H9 (cell line): ENCODE results near the gene PPP5C. TPM values are rescaled to one million over a fixed set of nuclear protein-coding genes. Genes with fewer than 3 reads are reported as not detected.

ENCODE experiments used
- DNase-seq: peaks from one replicate; pipeline ENCODE4 v3.0.0-alpha.2; 2017
- H2AFZ ChIP-seq: one replicate; pipeline ENCODE4 v1.6.1; 2013; ENCODE audit warnings: mild to moderate bottlenecking, low read length, control low read depth, moderate library complexity
- H2AK5ac ChIP-seq: 2 replicates; pipeline ENCODE4 v1.6.1; 2013; ENCODE audit warnings: low read length, control low read depth, mixed read lengths; ENCODE audit not compliant: insufficient read length
- H2BK120ac ChIP-seq: one replicate; pipeline ENCODE4 v1.6.1; 2013; ENCODE audit warnings: low read depth, mild to moderate bottlenecking, low read length, control low read depth, inconsistent platforms; ENCODE audit not compliant: poor library complexity, severe bottlenecking
- H2BK12ac ChIP-seq: 2 replicates; pipeline ENCODE4 v1.6.1; 2013; ENCODE audit warnings: low read length, control low read depth, mixed read lengths, low read depth; ENCODE audit not compliant: insufficient read length
- H2BK15ac ChIP-seq: 2 replicates; pipeline ENCODE4 v1.6.1; 2013; ENCODE audit warnings: low read depth, low read length, control low read depth
- H2BK20ac ChIP-seq: one replicate; pipeline ENCODE4 v1.6.1; 2013; ENCODE audit warnings: low read depth, mild to moderate bottlenecking, low read length, control low read depth, inconsistent platforms; ENCODE audit not compliant: poor library complexity, severe bottlenecking
- H2BK5ac ChIP-seq: 2 replicates; pipeline ENCODE4 v1.6.1; 2013; ENCODE audit warnings: low read length, control low read depth, mixed read lengths; ENCODE audit not compliant: insufficient read length
- H3K14ac ChIP-seq: 2 replicates; pipeline ENCODE4 v1.6.1; 2013; ENCODE audit warnings: low read length, control low read depth; ENCODE audit not compliant: insufficient read depth
- H3K18ac ChIP-seq: 2 replicates; pipeline ENCODE4 v1.6.1; 2013; ENCODE audit warnings: low read depth, mild to moderate bottlenecking, mixed read lengths, low read length, control low read depth; ENCODE audit not compliant: insufficient read length
- H3K23ac ChIP-seq: 2 replicates; pipeline ENCODE4 v1.6.1; 2013; ENCODE audit warnings: low read length, control low read depth, mixed read lengths, low read depth; ENCODE audit not compliant: insufficient read length
- H3K23me2 ChIP-seq: 2 replicates; pipeline ENCODE4 v1.6.1; 2013; ENCODE audit warnings: low read depth, mild to moderate bottlenecking, mixed read lengths, low read length, control low read depth; ENCODE audit not compliant: insufficient read length, poor library complexity, severe bottlenecking
- H3K27ac ChIP-seq: 2 replicates; pipeline ENCODE4 v1.5.1; 2013; ENCODE audit warnings: low read length, control low read depth, mixed read lengths, low read depth; ENCODE audit not compliant: insufficient read length
- H3K27me3 ChIP-seq: 2 replicates; pipeline ENCODE4 v1.6.1; 2013; ENCODE audit warnings: low read length, control low read depth, inconsistent platforms; ENCODE audit not compliant: insufficient read depth
- H3K4ac ChIP-seq: 2 replicates; pipeline ENCODE4 v1.6.1; 2013; ENCODE audit warnings: low read depth, mild to moderate bottlenecking, control low read depth, inconsistent platforms, low read length, moderate library complexity
- H3K4me1 ChIP-seq: 2 replicates; pipeline ENCODE4 v1.6.1; 2013; ENCODE audit warnings: low read length, control low read depth, inconsistent platforms; ENCODE audit not compliant: insufficient read depth
- H3K4me2 ChIP-seq: 2 replicates; pipeline ENCODE4 v1.6.1; 2013; ENCODE audit warnings: low read length, control low read depth, mixed read lengths; ENCODE audit not compliant: insufficient read length, insufficient read depth
- H3K56ac ChIP-seq: 2 replicates; pipeline ENCODE4 v1.6.1; 2013; ENCODE audit warnings: low read depth, mild to moderate bottlenecking, mixed read lengths, low read length, control low read depth; ENCODE audit not compliant: insufficient read length
- H3K79me1 ChIP-seq: 2 replicates; pipeline ENCODE4 v1.6.1; 2013; ENCODE audit warnings: low read depth, mild to moderate bottlenecking, moderate library complexity, low read length, control low read depth, inconsistent platforms; ENCODE audit not compliant: insufficient read depth, poor library complexity, severe bottlenecking
- H3K79me2 ChIP-seq: 2 replicates; pipeline ENCODE4 v1.6.1; 2013; ENCODE audit warnings: low read length, control low read depth, inconsistent platforms; ENCODE audit not compliant: insufficient read depth
- H3K9ac ChIP-seq: 2 replicates; pipeline ENCODE4 v1.6.1; 2013; ENCODE audit warnings: low read length, control low read depth, mixed read lengths; ENCODE audit not compliant: insufficient read length; ENCODE audit errors: extremely low read depth
- H3K9me3 ChIP-seq: one replicate; pipeline ENCODE4 v1.6.1; 2013; ENCODE audit warnings: low read depth, low read length, inconsistent platforms; ENCODE audit not compliant: control insufficient read depth
- H3T11ph ChIP-seq: one replicate; pipeline ENCODE4 v1.6.1; 2013; ENCODE audit warnings: mild to moderate bottlenecking, low read length, control low read depth, inconsistent platforms
- H4K20me1 ChIP-seq: one replicate; pipeline ENCODE4 v1.6.1; 2013; ENCODE audit not compliant: control insufficient read depth, insufficient read length, insufficient read depth
- H4K5ac ChIP-seq: 2 replicates; pipeline ENCODE4 v1.6.1; 2013; ENCODE audit warnings: low read depth, mild to moderate bottlenecking, mixed read lengths, low read length, control low read depth; ENCODE audit not compliant: insufficient read length
- H4K8ac ChIP-seq: replicated peaks from 2 replicates; pipeline ENCODE4 v1.6.1; 2013; ENCODE audit warnings: low read length, control low read depth, mixed read lengths, low read depth; ENCODE audit not compliant: insufficient read length
- H4K91ac ChIP-seq: 2 replicates; pipeline ENCODE4 v1.6.1; 2013; ENCODE audit warnings: low read depth, mild to moderate bottlenecking, moderate library complexity, mixed read lengths, low read length, control low read depth; ENCODE audit not compliant: insufficient read length
- H3K27ac Mint-ChIP-seq, 3 experiments: 2 replicates in 2 of 3; 3 replicates in 1 of 3; pipeline ENCODE4 v1.8.0; 2020 to 2021; ENCODE audit warnings: mixed read lengths in 3 of 3, mild to moderate bottlenecking in 1 of 3, moderate library complexity in 1 of 3
- H3K27me3 Mint-ChIP-seq: 2 replicates; pipeline ENCODE4 v1.8.0; 2021; ENCODE audit warnings: low read depth, mild to moderate bottlenecking, moderate library complexity, mixed read lengths
- H3K36me3 Mint-ChIP-seq, 3 experiments: 2 replicates in 2 of 3; 3 replicates in 1 of 3; pipeline ENCODE4 v1.8.0; 2020 to 2021; ENCODE audit warnings: low read depth in 3 of 3, mixed read lengths in 3 of 3; ENCODE audit not compliant: insufficient read depth in 1 of 3
- H3K4me1 Mint-ChIP-seq, 2 experiments: 2 replicates each; pipeline ENCODE4 v1.8.0; 2020; ENCODE audit warnings: mixed read lengths in 2 of 2
- H3K4me3 Mint-ChIP-seq, 2 experiments: 2 replicates in 1 of 2; 3 replicates in 1 of 2; pipeline ENCODE4 v1.8.0; 2020 to 2021; ENCODE audit warnings: mild to moderate bottlenecking in 2 of 2, mixed read lengths in 2 of 2, moderate library complexity in 1 of 2
- H3K9me3 Mint-ChIP-seq, 2 experiments: 2 replicates in 1 of 2; 3 replicates in 1 of 2; pipeline ENCODE4 v1.8.0; 2020; ENCODE audit warnings: mild to moderate bottlenecking in 2 of 2, mixed read lengths in 2 of 2, moderate library complexity in 1 of 2
- WGBS: extraction: QIAGEN DNeasy Blood & Tissue Kit; methylation state at CpG from one replicate; pipeline ENCODE4 v1.1.7; 2013; ENCODE audit warnings: missing lambda C conversion rate, low lambda C conversion rate, mixed read lengths; ENCODE audit not compliant: insufficient read length; ENCODE audit errors: extremely low coverage; 5-methylcytosine and 5-hydroxymethylcytosine counted together
- total RNA-seq: library from RNA; stranded (reverse); gene quantifications from 2 replicates; pipeline ENCODE4 v1.2.1, GENCODE V29; 2021
- TF ChIP-seq, protein P1 (sequence below): fragments of 200-600 bp; sonication (generic); conservative IDR thresholded peaks from 3 replicates; pipeline ENCODE4 v1.8.0; 2021; ENCODE audit warnings: antibody characterized with exemption, mild to moderate bottlenecking

The PPP5C gene
- total RNA-seq, 1 experiment from 2014 or later: 108 TPM

DNA sequence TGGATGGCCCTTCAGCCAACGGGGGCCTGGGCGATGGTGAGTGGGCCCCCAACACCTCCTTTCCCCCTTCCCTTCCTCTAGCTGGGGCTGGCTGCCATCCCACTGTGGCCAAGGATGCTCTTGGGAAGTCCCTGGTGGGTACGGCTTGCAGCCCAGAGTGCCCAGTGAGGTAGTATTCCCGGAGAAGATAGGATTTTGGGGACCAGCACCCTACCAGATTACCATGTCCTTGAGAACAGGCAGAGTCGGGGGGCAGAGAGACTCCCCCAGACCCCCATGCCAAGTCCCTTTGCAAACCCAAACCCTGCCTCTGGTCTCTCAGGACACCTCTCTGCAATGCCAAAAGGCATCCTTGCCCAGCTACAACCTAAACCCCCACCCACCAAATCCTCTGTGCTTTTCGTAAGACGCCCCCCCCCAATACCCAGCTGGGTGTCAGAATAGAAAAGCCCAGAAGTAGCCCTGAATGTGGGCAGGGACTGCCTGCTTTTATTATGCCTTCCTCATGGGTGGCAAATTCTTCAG, 48.3 kb upstream of the PPP5C start:
- H3K4me2 ChIP-seq: no peak overlapping the region
- H3K27ac Mint-ChIP-seq: peak overlapping the region in 1 of 3 experiments; percentile 52; a peak in 1 of 7 replicates

More for the DNA sequence above, 48.3 kb upstream of the PPP5C start:
- Mint-ChIP-seq H3K36me3 (peaks cover 0 to 7% (median 0%) of the 10 kb centered on the region in 3 experiments; a peak in 2 of 7 replicates), H3K4me3 (peak overlapping the region; percentile 21 to 55; a peak in 3 of 5 replicates), H3K9me3 (peaks cover 0 to 3% of the 10 kb centered on the region in 2 experiments; a peak in 3 of 5 replicates), H3K4me1 (peaks cover 34 to 43% of the 10 kb centered on the region in 2 experiments), H3K27me3 (peaks cover 13% of the 10 kb centered on the region)
- Histone ChIP-seq H2BK20ac (no peak overlapping the region), H3K56ac (no peak overlapping the region), H3K14ac (no peak overlapping the region), H3K9ac (no peak overlapping the region), H3K4ac (no peak overlapping the region), H4K20me1 (no peaks in the 10 kb centered on the region), H4K5ac (no peak overlapping the region), H3K18ac (no peak overlapping the region), H3T11ph (no peak overlapping the region), H2BK15ac (no peak overlapping the region), H3K9me3 (no peaks in the 10 kb centered on the region), H3K79me1 (no peaks in the 10 kb centered on the region), H3K23ac (no peak overlapping the region), H4K8ac (no peak overlapping the region), H3K4me1 (peaks cover 2% of the 10 kb centered on the region; the same call in 1 of the 2 replicates), H2BK5ac (no peak overlapping the region), H2BK120ac (no peak overlapping the region), H2AK5ac (no peak overlapping the region), H3K27me3 (no peaks in the 10 kb centered on the region), H2BK12ac (no peak overlapping the region), H4K91ac (no peak overlapping the region), H3K23me2 (peaks cover 9% of the 10 kb centered on the region), H3K27ac (no peak overlapping the region), H2AFZ (no peak overlapping the region), H3K79me2 (no peaks in the 10 kb centered on the region)
- TF ChIP-seq, protein P1, sequence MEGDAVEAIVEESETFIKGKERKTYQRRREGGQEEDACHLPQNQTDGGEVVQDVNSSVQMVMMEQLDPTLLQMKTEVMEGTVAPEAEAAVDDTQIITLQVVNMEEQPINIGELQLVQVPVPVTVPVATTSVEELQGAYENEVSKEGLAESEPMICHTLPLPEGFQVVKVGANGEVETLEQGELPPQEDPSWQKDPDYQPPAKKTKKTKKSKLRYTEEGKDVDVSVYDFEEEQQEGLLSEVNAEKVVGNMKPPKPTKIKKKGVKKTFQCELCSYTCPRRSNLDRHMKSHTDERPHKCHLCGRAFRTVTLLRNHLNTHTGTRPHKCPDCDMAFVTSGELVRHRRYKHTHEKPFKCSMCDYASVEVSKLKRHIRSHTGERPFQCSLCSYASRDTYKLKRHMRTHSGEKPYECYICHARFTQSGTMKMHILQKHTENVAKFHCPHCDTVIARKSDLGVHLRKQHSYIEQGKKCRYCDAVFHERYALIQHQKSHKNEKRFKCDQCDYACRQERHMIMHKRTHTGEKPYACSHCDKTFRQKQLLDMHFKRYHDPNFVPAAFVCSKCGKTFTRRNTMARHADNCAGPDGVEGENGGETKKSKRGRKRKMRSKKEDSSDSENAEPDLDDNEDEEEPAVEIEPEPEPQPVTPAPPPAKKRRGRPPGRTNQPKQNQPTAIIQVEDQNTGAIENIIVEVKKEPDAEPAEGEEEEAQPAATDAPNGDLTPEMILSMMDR: peak; percentile 1; the same call in 1 of the 3 replicates
- no peak for DNase-seq
- WGBS: no CpG with 5 or more reads among the region's 7 CpGs
